ENCODE data around the gene CANX. TPM values are rescaled to one million over a fixed set of nuclear protein-coding genes. Genes with fewer than 3 reads are reported as not detected.

The CANX gene
- total RNA-seq, 1 donor from 2014 or later = 414 TPM

DNA sequence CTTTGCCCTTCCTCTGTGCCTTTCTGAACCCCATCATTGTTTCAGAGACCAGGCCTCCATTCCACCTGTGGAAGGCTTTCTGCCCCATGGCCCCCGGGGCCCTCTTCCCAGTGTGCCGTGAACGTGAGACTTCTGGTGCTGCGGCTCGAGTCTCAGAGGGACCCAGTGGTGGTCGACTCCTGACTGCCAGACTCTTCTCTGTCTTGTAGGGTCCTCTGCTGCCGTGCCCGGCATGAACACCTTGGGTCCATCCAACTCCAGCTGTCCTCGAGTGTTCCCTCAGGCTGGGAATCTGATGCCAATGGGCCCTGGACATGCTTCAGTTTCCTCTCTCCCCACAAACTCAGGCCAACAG is 74.9 kb downstream of the CANX start:
- intact Hi-C loops (cut with micrococcal nuclease) = no loop called here
- Histone ChIP-seq H3K27ac (replicated peaks) (no peak overlapping the region), H3K27me3 (ENCODE audit: low read depth) (no peaks in the 10 kb centered on the region), H3K9me3 (replicated peaks) (no peaks in the 10 kb centered on the region), H3K4me1 (peaks cover 14% of the 10 kb centered on the region), H3K4me3 (no peak overlapping the region), H3K36me3 (peaks cover 93% of the 10 kb centered on the region)
- TF ChIP-seq, protein P1, sequence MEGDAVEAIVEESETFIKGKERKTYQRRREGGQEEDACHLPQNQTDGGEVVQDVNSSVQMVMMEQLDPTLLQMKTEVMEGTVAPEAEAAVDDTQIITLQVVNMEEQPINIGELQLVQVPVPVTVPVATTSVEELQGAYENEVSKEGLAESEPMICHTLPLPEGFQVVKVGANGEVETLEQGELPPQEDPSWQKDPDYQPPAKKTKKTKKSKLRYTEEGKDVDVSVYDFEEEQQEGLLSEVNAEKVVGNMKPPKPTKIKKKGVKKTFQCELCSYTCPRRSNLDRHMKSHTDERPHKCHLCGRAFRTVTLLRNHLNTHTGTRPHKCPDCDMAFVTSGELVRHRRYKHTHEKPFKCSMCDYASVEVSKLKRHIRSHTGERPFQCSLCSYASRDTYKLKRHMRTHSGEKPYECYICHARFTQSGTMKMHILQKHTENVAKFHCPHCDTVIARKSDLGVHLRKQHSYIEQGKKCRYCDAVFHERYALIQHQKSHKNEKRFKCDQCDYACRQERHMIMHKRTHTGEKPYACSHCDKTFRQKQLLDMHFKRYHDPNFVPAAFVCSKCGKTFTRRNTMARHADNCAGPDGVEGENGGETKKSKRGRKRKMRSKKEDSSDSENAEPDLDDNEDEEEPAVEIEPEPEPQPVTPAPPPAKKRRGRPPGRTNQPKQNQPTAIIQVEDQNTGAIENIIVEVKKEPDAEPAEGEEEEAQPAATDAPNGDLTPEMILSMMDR (IDR thresholded peaks at IDR 0.05; ENCODE audit: borderline replicate concordance) = no peak
- DNase-seq = no peak

DNA sequence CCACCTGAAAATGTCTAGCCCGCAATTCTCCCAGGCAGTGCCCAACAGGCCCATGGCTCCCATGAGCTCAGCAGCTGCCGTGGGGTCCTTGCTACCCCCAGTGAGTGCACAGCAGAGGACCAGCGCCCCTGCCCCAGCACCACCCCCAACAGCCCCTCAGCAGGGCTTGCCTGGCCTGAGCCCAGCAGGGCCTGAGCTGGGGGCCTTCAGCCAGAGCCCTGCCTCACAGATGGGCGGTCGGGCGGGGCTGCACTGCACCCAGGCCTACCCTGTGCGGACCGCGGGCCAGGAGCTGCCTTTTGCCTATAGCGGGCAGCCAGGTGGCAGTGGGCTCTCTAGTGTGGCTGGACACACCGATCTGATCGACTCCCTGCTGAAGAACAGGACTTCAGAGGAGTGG is 75.7 kb downstream of the CANX start:
- no peaks in the 10 kb centered on the region for H3K27me3 ChIP-seq (ENCODE audit: low read depth)
- peaks cover 87% of the 10 kb centered on the region for H3K36me3 ChIP-seq
- no peak overlapping the region for H3K4me3 ChIP-seq
- TF ChIP-seq, protein P1 (IDR thresholded peaks at IDR 0.05; ENCODE audit: borderline replicate concordance) = no peak
- peaks cover 10% of the 10 kb centered on the region for H3K4me1 ChIP-seq
- no peak overlapping the region for H3K27ac ChIP-seq (replicated peaks)
- no peak for DNase-seq
- H3K9me3 ChIP-seq (replicated peaks) = no peaks in the 10 kb centered on the region
- intact Hi-C loops (cut with micrococcal nuclease) = no loop called here

GRCh38 chr5:179776411-179776938 is 77.7 kb downstream of the CANX start:
- Histone ChIP-seq H3K27ac (replicated peaks) (no peak overlapping the region), H3K9me3 (replicated peaks) (no peaks in the 10 kb centered on the region), H3K4me3 (no peak overlapping the region), H3K27me3 (ENCODE audit: low read depth) (no peaks in the 10 kb centered on the region), H3K4me1 (peaks cover 10% of the 10 kb centered on the region), H3K36me3 (peaks cover 72% of the 10 kb centered on the region)
- no peak for DNase-seq
- TF ChIP-seq, protein P1 (IDR thresholded peaks at IDR 0.05; ENCODE audit: borderline replicate concordance) = no peak
- intact Hi-C loops (cut with micrococcal nuclease) = no loop called here

DNA sequence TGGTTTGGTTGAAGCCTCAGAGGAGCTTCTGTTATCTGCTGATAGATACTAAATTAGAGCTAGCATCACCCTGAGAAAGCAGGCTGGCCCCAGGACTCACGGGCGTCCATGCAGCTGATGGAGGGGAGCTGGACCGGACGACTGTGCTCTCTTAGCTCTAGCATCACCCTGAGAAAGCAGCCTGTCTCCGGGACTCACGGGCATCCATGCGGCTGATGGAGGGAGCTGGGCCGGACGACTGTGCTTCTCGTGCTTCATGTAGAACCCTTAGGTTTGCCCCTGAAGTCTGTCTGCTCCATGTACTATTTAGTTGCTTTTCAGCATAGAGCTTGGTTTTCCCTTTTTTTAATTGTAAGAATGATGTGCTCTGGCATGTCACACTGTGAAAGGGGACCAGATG is 78.7 kb downstream of the CANX start:
- Histone ChIP-seq H3K4me3 (no peak overlapping the region), H3K9me3 (replicated peaks) (no peaks in the 10 kb centered on the region), H3K36me3 (peaks cover 62% of the 10 kb centered on the region), H3K27ac (replicated peaks) (no peak overlapping the region), H3K4me1 (peaks cover 10% of the 10 kb centered on the region), H3K27me3 (ENCODE audit: low read depth) (no peaks in the 10 kb centered on the region)
- no peak for DNase-seq
- TF ChIP-seq, protein P1 (IDR thresholded peaks at IDR 0.05; ENCODE audit: borderline replicate concordance) = no peak
- intact Hi-C loops (cut with micrococcal nuclease) = no loop called here

DNA sequence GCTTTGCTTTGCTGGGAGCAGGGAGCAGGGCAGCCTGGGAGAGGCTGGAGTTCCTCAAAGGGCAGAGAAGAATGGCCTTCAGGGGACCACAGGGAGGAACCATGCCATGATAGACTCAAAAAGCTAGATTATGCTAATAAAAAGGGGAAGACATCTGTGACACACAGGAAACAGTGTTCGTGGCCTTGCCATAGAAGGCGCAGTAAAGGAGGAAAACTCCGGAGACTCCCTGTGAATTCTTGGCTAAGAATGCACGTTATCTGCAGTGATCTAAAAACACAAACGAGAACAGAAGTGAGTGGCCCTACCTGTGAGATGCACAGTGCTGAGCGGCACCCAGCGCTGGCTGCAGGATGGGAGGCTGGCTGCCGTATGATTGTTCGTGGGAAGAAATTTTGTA is 79.1 kb downstream of the CANX start:
- Histone ChIP-seq H3K36me3 (peaks cover 57% of the 10 kb centered on the region), H3K27ac (replicated peaks) (no peak overlapping the region), H3K27me3 (ENCODE audit: low read depth) (no peaks in the 10 kb centered on the region), H3K4me1 (peaks cover 10% of the 10 kb centered on the region), H3K9me3 (replicated peaks) (no peaks in the 10 kb centered on the region), H3K4me3 (no peak overlapping the region)
- no peak for DNase-seq
- intact Hi-C loops (cut with micrococcal nuclease) = no loop called here
- TF ChIP-seq, protein P1 (IDR thresholded peaks at IDR 0.05; ENCODE audit: borderline replicate concordance) = no peak
